H1 (cell line): ENCODE data around the gene TCF7. TPM values are rescaled to one million over a fixed set of nuclear protein-coding genes. Genes with fewer than 3 reads are reported as not detected.

Experiments
- BACH1 ChIP-seq: IDR thresholded peaks from 2 replicates; pipeline ENCODE4 v1.6.1; 2012; ENCODE audit warnings: low read length, improper control_type of control experiment
- CBX5 ChIP-seq: fragments of 300-800, 300-1000 bp; sonication (generic); IDR thresholded peaks from 2 replicates; pipeline ENCODE4 v1.7.1; 2016; ENCODE audit warnings: antibody characterized with exemption, low read length, low read depth
- polyA plus RNA-seq, 7 experiments: library from polyadenylated mRNA; depleted of rRNA in 3 of 7; stranded (reverse) in 5 of 7; unstranded in 2 of 7; fragments of >200 nt in 5 of 7; fragments of 200-250 nt in 2 of 7; gene quantifications; 1 replicate in 5 of 7; 2 replicates in 1 of 7; 4 replicates in 1 of 7; pipeline versions ENCODE4 v1.2.1 to v1.2.3, GENCODE V29; 2011 to 2013; ENCODE audit warnings: missing spikeins in 2 of 7, mixed read lengths in 2 of 7
- total RNA-seq: library from RNA; stranded (reverse); fragmentation: NEBNext Ultra II Directional; extraction: Animal tissue kit (Norgen Biotek cat#: 25700); gene quantifications from 2 replicates; pipeline ENCODE4 v1.2.1, GENCODE V29; 2021

Gene TCF7
- total and polyA plus RNA-seq, 2 of the 8 experiments (the other 6 are each of a cell fraction or from before 2014, with no cell fraction given) = 4.7 to 8.5 TPM

DNA sequence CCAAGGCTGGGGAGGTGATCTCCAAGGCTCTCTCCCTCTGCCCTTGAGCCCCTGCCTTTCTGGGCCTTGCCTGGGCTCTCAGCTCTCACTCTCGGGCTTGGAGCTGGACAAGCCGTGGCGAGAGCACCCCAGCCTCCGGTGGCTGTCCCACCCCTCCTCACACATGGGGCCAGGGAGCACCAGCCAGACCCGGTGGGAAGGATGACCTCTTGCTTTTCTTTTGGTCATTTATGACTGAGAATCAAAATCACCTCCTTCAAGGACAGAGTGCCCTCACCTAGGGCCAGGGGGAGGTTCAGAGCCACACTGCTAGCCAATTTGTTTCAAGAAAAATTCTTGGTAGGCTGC is 14.1 kb downstream of the TCF7 start (continued):
- TF ChIP-seq BACH1 (no peak), CBX5 (no peak)
